ENCODE data around the gene LIPK. TPM values are rescaled to one million over a fixed set of nuclear protein-coding genes. Genes with fewer than 3 reads are reported as not detected.

LIPK gene
- total RNA-seq, 1 experiment from 2014 or later, result not detected

- DNase-seq (ENCODE audit: low spot score), result no peak
- TF ChIP-seq AFF4 (CRISPR knock-in tag; IDR thresholded peaks at IDR 0.05; ENCODE audit: borderline replicate concordance), result no peak
- no peak for TF ChIP-seq ATF3 (CRISPR knock-in tag; conservative IDR thresholded peaks at IDR 0.05)
- TF ChIP-seq GTF2I (CRISPR knock-in tag; conservative IDR thresholded peaks at IDR 0.05), result no peak
- TF ChIP-seq ZNF532 (CRISPR knock-in tag; IDR thresholded peaks at IDR 0.05; ENCODE audit: borderline replicate concordance), result no peak
- Mint-ChIP-seq H3K4me1 (peaks cover 13% of the 10 kb centered on the region), H3K9me3 (no peaks in the 10 kb centered on the region), H3K27me3 (ENCODE audit: low read depth) (peaks cover 15% of the 10 kb centered on the region), H3K36me3 (no peaks in the 10 kb centered on the region), H3K4me3 (no peak overlapping the region), H3K27ac (no peak overlapping the region)
- ChIA-PET POLR2A (no interaction called here), CTCF (no interaction called here)
- no peak for ATAC-seq
These were observed 27.2 kb downstream of the LIPK start for GRCh38 chr10:88733215-88733614.

- ATAC-seq, result no peak
- TF ChIP-seq AR (CRISPR knock-in tag; IDR thresholded peaks at IDR 0.05) (no peak), FOXK1 (CRISPR knock-in tag; IDR thresholded peaks at IDR 0.05) (no peak), HMGXB4 (CRISPR knock-in tag; IDR thresholded peaks at IDR 0.05) (no peak), IRF2 (CRISPR knock-in tag; IDR thresholded peaks at IDR 0.05; ENCODE audit: borderline replicate concordance, low read depth) (no peak), USF1 (CRISPR knock-in tag; IDR thresholded peaks at IDR 0.05) (no peak), GABPB1 (CRISPR knock-in tag; IDR thresholded peaks at IDR 0.05) (no peak), MAX (CRISPR knock-in tag; IDR thresholded peaks at IDR 0.05) (no peak), SMAD3 (CRISPR knock-in tag; IDR thresholded peaks at IDR 0.05; ENCODE audit: borderline replicate concordance) (no peak), NFATC4 (CRISPR knock-in tag; IDR thresholded peaks at IDR 0.05) (no peak), ATF2 (CRISPR knock-in tag; IDR thresholded peaks at IDR 0.05; ENCODE audit: borderline replicate concordance, low read depth) (no peak), CTCF (IDR thresholded peaks at IDR 0.05) (no peak)
- H3K4me3 Mint-ChIP-seq, result no peak overlapping the region
- H3K36me3 Mint-ChIP-seq, result no peaks in the 10 kb centered on the region
- no peak for DNase-seq (ENCODE audit: low spot score)
- ChIA-PET POLR2A (no interaction called here), CTCF (interaction anchor here (0.9 kb wide), 1 partner anchor 153 kb away, joined by 3 read pairs; no protein-coding TSS in a partner anchor)
- H3K9me3 Mint-ChIP-seq, result no peaks in the 10 kb centered on the region
- no peak overlapping the region for H3K27ac Mint-ChIP-seq
- peaks cover 13% of the 10 kb centered on the region for H3K4me1 Mint-ChIP-seq
- peaks cover 12% of the 10 kb centered on the region for H3K27me3 Mint-ChIP-seq (ENCODE audit: low read depth)
These were observed 29.6 kb downstream of the LIPK start for GRCh38 chr10:88735661-88736060.
